Measurements from ENCODE around the gene GFRA1.

GFRA1 gene

DNA sequence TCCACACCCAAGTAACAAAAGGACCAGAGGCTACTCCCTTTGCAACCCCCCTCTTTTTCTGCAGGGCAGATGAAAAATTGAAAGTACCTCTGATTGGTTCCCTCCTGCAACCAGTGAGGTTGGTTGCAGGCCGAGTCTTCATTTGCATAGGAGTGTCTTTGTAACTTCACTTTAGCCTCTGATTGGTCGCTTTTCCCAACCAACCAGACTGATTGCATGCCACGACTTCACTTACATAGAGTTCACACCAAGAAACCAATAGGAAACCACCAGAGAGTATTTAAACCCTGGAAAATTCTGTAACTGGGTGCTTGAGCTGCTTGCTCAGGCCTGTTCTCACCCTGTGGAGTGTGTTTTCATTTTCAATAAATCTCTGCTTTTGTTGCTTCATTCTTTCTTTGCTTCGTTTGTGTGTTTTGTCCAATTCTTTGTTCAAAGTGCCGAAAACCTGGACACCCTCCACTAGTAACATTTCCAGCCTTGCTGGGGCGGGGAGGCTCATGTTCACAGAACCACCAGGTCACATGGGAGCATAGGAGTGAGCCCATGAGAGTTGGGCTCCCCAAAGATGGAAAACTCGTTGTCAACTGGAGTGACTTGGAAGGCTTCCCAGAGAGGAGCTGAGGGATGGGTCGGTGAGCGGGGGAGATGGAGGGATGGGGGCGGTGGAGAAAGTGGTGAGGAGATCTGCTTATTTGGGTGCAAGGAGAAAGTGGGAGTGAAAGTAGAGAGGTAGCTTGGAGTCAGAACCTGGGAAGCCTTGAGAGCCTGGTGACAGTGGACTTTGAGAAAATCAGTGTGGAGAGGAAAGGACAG is 223.6 kb downstream of the GFRA1 start:
- peak; percentile 11 for DNase-seq (ENCODE audit: low read depth)
- TF ChIP-seq POLR2A (IDR thresholded peaks at IDR 0.05; ENCODE audit: extremely low read depth, insufficient read length): no peak
- TF ChIP-seq, protein P1, sequence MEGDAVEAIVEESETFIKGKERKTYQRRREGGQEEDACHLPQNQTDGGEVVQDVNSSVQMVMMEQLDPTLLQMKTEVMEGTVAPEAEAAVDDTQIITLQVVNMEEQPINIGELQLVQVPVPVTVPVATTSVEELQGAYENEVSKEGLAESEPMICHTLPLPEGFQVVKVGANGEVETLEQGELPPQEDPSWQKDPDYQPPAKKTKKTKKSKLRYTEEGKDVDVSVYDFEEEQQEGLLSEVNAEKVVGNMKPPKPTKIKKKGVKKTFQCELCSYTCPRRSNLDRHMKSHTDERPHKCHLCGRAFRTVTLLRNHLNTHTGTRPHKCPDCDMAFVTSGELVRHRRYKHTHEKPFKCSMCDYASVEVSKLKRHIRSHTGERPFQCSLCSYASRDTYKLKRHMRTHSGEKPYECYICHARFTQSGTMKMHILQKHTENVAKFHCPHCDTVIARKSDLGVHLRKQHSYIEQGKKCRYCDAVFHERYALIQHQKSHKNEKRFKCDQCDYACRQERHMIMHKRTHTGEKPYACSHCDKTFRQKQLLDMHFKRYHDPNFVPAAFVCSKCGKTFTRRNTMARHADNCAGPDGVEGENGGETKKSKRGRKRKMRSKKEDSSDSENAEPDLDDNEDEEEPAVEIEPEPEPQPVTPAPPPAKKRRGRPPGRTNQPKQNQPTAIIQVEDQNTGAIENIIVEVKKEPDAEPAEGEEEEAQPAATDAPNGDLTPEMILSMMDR (IDR thresholded peaks at IDR 0.05; ENCODE audit: low read depth, low read length): no peak
- TF ChIP-seq, protein P2, sequence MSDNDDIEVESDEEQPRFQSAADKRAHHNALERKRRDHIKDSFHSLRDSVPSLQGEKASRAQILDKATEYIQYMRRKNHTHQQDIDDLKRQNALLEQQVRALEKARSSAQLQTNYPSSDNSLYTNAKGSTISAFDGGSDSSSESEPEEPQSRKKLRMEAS (IDR thresholded peaks at IDR 0.05; ENCODE audit: low read depth, low read length): no peak
- no peak for TF ChIP-seq MYC (IDR thresholded peaks at IDR 0.05; ENCODE audit: low read depth, low read length)
- H3K4me3 ChIP-seq (ENCODE audit: low read depth, low read length): no peak overlapping the region

DNA sequence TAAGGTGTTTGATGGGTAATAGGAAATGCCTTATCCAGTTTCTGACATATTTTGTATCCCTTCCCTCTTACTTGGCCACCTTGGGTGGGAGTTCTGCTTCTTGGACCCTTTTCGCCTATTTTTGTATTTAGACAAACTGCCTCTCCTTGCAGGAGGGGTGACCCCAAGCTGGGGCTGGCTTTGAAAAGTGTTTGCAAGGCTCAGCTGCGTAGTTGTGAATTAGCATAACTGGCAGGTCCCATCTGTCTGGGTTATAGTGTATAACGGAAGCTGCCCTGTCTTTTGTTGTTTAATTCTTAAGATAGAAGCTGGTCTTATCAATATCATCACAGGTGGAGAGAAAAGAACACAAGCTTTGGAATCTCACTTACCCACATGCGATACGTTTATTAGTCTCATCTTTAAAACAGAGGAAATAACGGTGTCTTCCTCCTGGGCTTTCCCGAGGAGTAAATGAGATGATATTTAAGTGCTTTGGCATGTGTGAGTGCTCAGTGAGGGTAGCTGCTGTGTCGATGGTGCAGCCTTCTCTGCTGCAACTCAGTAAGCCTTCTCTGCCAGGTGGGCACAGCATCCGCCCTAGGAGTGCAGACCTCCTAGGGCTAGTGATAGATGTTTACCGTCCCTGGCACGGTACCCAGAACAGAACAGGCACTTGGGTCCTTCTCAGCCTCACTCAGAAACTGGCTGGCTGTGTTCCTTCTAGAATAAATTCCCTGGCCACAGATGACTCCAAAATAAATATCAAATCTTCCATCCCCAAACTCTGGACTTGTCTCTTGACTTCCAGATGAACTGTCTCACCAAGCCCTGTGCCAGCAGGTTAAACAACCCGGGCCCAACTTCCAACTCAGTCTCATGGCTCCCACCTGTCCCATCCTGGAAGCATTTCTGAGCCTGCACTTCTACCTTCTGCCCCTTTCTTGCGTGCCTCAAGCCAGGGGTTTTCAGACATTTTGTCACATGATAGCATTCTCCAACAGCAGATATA is 227.3 kb downstream of the GFRA1 start:
- no peak overlapping the region for H3K4me3 ChIP-seq (ENCODE audit: low read depth, low read length)
- no peak for TF ChIP-seq MYC (IDR thresholded peaks at IDR 0.05; ENCODE audit: low read depth, low read length)
- TF ChIP-seq, protein P2 (IDR thresholded peaks at IDR 0.05; ENCODE audit: low read depth, low read length): no peak
- no peak for TF ChIP-seq POLR2A (IDR thresholded peaks at IDR 0.05; ENCODE audit: extremely low read depth, insufficient read length)
- TF ChIP-seq, protein P1 (IDR thresholded peaks at IDR 0.05; ENCODE audit: low read depth, low read length): no peak
- DNase-seq (ENCODE audit: low read depth): no peak

- no peak for TF ChIP-seq MYC (IDR thresholded peaks at IDR 0.05; ENCODE audit: low read depth, low read length)
- TF ChIP-seq, protein P2 (IDR thresholded peaks at IDR 0.05; ENCODE audit: low read depth, low read length): no peak
- TF ChIP-seq, protein P1 (IDR thresholded peaks at IDR 0.05; ENCODE audit: low read depth, low read length): no peak
- TF ChIP-seq POLR2A (IDR thresholded peaks at IDR 0.05; ENCODE audit: extremely low read depth, insufficient read length): no peak
- DNase-seq (ENCODE audit: low read depth): no peak
- no peak overlapping the region for H3K4me3 ChIP-seq (ENCODE audit: low read depth, low read length)
These were observed 228.2 kb downstream of the GFRA1 start for GRCh38 chr10:116044801-116045248.

DNA sequence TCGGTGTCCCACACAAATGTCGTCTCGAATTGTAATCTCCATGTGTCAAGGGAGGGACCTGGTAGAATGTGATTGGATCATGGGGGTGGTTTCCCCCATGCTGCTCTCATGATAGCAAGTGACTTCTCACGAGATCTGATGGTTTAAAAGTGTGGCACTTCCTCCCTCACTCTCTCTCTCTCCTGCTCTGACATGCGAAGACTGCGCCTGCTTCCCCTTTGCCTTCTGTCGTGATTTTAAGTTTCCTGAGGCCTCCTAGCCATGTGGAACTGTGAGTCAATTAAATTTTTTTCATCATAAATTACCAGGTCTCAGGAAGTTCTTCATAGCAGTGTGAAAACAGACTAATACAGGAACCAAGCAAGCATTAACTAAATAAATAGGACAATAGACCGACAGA is 229.1 kb downstream of the GFRA1 start:
- TF ChIP-seq, protein P2 (IDR thresholded peaks at IDR 0.05; ENCODE audit: low read depth, low read length): no peak
- TF ChIP-seq, protein P1 (IDR thresholded peaks at IDR 0.05; ENCODE audit: low read depth, low read length): no peak
- no peak for TF ChIP-seq MYC (IDR thresholded peaks at IDR 0.05; ENCODE audit: low read depth, low read length)
- no peak for TF ChIP-seq POLR2A (IDR thresholded peaks at IDR 0.05; ENCODE audit: extremely low read depth, insufficient read length)
- no peak overlapping the region for H3K4me3 ChIP-seq (ENCODE audit: low read depth, low read length)
- no peak for DNase-seq (ENCODE audit: low read depth)

- TF ChIP-seq, protein P2 (IDR thresholded peaks at IDR 0.05; ENCODE audit: low read depth, low read length): no peak
- no peak for TF ChIP-seq POLR2A (IDR thresholded peaks at IDR 0.05; ENCODE audit: extremely low read depth, insufficient read length)
- TF ChIP-seq, protein P1 (IDR thresholded peaks at IDR 0.05; ENCODE audit: low read depth, low read length): no peak
- no peak for TF ChIP-seq MYC (IDR thresholded peaks at IDR 0.05; ENCODE audit: low read depth, low read length)
- no peak for DNase-seq (ENCODE audit: low read depth)
- H3K4me3 ChIP-seq (ENCODE audit: low read depth, low read length): no peak overlapping the region
These were observed 229.7 kb downstream of the GFRA1 start for GRCh38 chr10:116043304-116043703.

All from NB4 (cell line).